ENCODE data around the gene MFAP3. TPM values are rescaled to one million over a fixed set of nuclear protein-coding genes. Genes with fewer than 3 reads are reported as not detected.

Gene MFAP3
- total RNA-seq, 1 donor: 25.6 TPM

DNA sequence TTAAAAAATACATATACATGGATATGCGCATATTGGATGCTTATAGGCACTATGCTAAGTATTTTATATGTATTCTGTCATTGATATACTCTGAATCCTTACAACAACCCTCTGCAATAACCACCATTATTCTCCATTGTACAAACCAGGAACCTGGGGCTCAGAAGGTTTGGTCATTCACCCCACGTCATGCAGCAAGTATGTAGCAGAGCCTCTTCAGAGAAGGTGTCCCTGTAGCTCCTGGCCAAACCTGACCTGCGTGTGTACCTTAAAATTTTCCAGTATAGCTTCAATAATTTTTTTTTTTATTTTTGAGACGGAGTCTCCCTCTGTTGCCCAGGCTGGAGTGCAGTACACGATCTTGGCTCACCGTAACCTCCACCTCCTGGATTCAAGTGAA is 51.9 kb downstream of the MFAP3 start:
- no peak for DNase-seq (ENCODE audit: low read depth in 2 of 3, low spot score in 2 of 3)

DNA sequence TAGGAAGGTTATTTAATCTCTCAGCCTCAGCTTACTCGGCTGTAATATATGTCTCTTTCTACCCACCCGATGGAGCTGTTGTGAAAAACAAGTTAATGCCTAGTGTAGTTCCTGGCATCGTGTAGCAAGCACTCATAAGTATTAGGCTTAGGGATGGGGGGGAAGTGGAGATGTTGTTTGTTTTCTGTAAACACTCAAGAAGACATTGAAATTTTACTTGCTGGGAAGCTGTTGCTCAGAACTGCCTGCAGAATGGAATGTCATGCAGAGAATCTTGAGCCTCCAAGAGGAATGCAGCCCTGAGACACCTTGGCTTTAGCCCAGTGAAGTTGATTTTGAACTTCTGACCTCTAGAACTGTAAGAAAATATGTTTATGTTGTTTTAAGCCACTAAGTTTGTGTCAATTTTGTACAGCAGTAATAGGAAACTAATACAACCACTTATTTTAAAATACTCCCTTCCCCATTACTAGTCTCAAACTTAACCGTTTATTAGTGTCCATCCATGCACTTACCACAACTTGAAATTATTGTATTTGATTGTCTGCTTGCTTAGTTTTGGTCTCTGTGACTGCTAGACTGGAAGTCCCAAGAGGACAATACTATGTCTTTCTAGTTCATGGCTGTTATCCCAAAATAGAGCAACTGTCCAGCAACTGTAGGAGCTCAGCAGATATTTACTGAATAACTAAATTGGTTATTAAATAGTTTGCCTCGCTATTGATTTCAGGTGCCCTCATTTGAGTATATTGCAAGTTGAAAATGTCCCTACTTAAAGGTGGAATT is 53.8 kb downstream of the MFAP3 start:
- no peak for DNase-seq (ENCODE audit: low read depth in 2 of 3, low spot score in 2 of 3)

DNA sequence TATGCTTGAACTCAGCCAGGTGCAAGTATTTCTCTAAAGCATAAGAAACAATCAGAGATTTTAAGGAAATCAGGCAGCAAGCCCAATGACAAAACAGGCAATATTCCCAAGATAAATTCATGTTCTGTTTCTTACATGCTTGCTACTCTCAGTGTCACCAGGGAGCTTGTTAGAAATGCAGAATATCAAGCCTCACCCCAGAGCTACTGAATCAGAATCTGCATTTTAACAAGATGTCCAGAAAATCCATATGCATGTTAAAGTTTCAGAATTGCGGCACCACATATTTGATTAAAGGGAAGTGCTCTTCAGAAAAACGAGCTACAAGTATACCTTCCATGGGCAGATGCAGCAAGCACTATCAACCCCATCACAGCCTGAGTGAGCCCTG is 54.4 kb downstream of the MFAP3 start:
- no peak for DNase-seq (ENCODE audit: low read depth in 2 of 3, low spot score in 2 of 3)

DNA sequence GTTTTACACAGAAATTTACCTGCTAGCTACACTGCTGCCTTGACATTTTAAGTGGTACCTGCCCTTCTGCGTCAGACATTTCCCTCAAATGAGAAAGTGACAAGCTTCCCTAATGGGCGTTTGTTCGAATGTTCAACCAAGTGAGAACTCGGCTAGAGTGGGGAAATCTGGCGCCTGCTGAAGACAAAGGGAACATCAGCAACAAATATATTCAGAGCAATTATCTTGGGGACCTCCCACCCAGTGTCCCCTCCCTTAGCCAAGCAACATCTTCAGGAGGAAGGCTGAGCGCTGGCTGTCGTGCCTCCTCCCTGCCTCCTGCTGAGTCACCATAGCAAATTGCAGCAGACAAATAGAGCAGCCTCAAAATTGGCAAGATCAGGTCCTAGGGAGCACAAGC is 57.1 kb downstream of the MFAP3 start:
- DNase-seq (ENCODE audit: low read depth in 2 of 3, low spot score in 2 of 3): no peak

DNA sequence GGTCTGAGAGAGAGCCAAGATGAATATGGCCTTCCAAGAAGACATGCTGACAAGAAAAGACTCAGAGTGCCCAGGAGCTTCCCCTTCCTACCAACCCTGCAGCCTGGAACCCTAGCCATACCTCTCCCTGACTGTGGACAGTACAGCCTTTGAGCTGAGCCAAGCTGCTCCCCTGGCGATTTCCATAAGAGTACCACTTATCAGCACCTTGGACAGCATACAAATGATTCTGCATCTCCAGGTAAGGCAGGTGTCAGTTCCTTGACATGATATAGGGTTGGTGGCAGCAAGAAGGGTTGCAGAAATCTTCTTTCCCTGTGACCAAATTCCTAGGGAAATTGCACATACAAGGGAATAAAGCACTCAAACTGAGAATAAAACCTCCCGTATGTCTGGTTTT is 58.3 kb downstream of the MFAP3 start:
- DNase-seq (ENCODE audit: low read depth in 2 of 3, low spot score in 2 of 3): peak in 1 of 3 donors; percentile 3

DNA sequence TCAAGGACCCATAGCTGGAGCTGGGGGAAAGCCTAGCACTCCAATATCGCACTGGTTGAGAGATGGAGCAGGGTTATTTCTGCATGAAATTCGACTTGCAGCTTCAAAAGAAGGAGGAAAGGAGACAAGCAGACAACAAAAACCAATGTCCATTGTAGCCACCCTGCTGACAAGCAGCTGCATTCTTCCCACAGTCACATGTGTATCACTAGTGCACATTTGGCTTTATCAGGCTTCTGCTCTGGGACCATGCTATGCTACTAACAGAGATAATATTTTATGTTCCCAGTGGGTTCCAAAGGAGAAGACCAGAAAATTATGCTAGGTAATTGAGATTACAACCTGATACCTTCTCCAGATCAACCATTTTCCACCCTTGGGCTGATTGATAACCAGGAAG is 59.7 kb downstream of the MFAP3 start:
- no peak for DNase-seq (ENCODE audit: low read depth in 2 of 3, low spot score in 2 of 3)

DNA sequence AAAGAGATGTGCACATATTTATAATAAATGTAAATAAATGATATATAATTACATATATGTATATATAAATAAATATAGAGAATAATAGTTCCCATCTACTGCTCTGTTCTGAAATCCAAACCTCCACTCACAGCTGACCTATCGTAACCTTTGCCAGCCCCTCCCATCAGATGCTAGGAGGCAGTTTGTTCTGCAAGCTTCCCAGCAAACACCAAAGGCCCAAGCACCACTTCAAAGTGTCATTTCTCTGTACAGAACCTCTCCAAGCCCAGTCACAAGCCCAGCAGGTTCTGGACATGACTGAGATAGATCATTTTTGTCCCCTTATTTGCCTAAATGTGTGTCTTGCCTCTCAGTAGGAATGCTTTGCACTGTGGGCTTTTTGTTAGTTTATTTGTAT is 62.4 kb downstream of the MFAP3 start:
- DNase-seq (ENCODE audit: low read depth in 2 of 3, low spot score in 2 of 3): no peak

DNA sequence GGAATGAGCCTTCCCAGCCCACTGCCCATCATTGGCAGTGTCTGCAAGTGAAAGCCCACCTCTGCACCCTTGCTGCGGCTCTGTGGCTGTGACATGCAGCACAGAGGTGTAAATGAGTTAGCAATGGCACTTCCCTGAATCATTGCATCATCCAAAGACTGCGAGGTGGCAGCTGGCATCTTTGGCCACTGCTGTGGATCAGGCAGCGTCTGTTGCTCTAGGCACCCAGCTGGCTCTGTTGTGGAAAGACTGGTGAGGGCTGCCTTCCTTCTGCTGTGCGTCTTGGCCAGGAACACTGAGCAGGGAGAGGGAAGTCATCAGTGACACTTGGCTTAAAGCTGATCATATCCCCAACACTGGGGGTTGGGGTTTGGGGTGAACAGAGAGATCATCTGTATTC is 64.5 kb downstream of the MFAP3 start:
- DNase-seq (ENCODE audit: low read depth in 2 of 3, low spot score in 2 of 3): no peak

Other genes starting within 250 kb of the MFAP3 start
- 11.3 TPM for gene FAM114A2, start 57 bp upstream of the MFAP3 start, total RNA-seq
- gene GALNT10, start 151.8 kb downstream of the MFAP3 start, total RNA-seq: 13.5 TPM